HUES6 (cell line): ENCODE results near the gene TUG1.

ENCODE experiments used
- H3K27ac ChIP-seq: 2 replicates; pipeline ENCODE4 v1.7.0; 2013; ENCODE audit warnings: low read depth, mild to moderate bottlenecking, low read length, inconsistent platforms
- H3K27me3 ChIP-seq: 2 replicates; pipeline ENCODE4 v1.6.1; 2013; ENCODE audit warnings: low read length; ENCODE audit not compliant: control insufficient read depth, insufficient read depth
- H3K36me3 ChIP-seq: 2 replicates; pipeline ENCODE4 v1.6.1; 2013; ENCODE audit warnings: low read length; ENCODE audit not compliant: control insufficient read depth, insufficient read depth
- H3K4me1 ChIP-seq: 2 replicates; pipeline ENCODE4 v1.6.1; 2013; ENCODE audit warnings: low read length; ENCODE audit not compliant: control insufficient read depth, insufficient read depth
- H3K4me3 ChIP-seq: 2 replicates; pipeline ENCODE4 v1.5.1; 2013; ENCODE audit warnings: low read depth, low read length
- H3K9ac ChIP-seq: one replicate; pipeline ENCODE4 v1.6.1; 2013; ENCODE audit warnings: mild to moderate bottlenecking, low read length
- H3K9me3 ChIP-seq: 2 replicates; pipeline ENCODE4 v1.6.1; 2013; ENCODE audit warnings: low read depth, low read length; ENCODE audit not compliant: control insufficient read depth, insufficient read depth

The TUG1 gene

DNA sequence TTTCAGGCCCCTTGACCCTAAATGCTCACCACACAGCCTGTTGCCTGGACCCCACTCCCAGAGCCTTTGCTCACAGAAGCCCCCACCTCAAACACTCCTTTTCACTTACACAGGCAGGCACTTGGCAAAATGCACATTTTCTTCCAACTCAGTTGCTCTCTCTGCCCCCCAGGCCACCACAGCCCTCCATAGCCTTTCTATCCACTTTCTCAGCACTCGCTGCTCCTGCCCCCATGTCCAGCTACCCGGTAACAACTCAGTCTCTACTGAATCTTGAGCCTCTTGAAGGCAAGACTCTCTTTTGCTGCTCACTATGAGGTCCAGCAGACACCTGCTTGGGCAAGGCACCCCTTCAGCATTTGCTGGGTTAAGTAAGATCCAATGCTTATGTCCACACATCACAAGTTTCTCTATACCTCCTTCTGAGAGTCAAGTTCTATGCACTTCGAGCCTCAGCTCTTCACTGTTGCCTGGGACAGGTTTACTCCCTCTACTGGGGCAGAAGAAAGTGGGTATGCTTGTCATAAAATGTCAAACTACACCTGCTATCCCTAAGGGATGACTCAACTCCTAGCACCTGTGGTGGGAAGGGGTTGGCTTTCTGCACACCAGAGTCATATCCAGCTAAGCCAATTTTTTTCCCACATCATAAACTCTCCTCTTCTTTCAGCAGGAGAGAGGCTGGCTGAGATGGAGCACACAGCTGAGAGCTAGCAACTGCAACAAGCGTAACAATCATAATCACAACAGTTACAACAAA lies 37.3 kb upstream of the TUG1 start:
- Histone ChIP-seq H3K9me3 (no peaks in the 10 kb centered on the region), H3K27me3 (no peaks in the 10 kb centered on the region), H3K4me1 (no peaks in the 10 kb centered on the region), H3K4me3 (no peak overlapping the region), H3K27ac (no peak overlapping the region), H3K36me3 (peaks cover 96% of the 10 kb centered on the region), H3K9ac (no peak overlapping the region)

DNA sequence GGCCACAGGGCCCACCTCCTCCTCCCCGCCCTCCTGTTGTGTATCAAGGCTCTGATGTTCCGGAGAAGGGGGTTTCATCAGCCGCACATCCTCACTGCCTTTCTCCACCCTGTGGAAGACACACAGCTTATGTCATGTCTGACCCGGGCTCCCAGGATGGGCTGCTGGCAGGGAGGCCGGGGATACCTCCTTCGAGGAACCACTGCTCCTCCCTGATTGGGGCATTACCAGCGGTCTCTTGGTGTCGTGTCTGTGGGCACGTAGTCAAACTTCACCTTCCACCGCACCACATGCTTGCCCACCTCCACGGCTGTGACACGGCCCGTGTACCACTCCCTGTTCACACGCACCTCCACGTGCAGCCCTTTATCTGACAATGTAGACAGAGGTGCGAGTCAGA lies 36.4 kb upstream of the TUG1 start:
- H3K4me3 ChIP-seq: no peak overlapping the region
- H3K9me3 ChIP-seq: no peaks in the 10 kb centered on the region
- no peaks in the 10 kb centered on the region for H3K4me1 ChIP-seq
- no peak overlapping the region for H3K27ac ChIP-seq
- peaks cover 96% of the 10 kb centered on the region for H3K36me3 ChIP-seq
- no peaks in the 10 kb centered on the region for H3K27me3 ChIP-seq
- H3K9ac ChIP-seq: no peak overlapping the region

DNA sequence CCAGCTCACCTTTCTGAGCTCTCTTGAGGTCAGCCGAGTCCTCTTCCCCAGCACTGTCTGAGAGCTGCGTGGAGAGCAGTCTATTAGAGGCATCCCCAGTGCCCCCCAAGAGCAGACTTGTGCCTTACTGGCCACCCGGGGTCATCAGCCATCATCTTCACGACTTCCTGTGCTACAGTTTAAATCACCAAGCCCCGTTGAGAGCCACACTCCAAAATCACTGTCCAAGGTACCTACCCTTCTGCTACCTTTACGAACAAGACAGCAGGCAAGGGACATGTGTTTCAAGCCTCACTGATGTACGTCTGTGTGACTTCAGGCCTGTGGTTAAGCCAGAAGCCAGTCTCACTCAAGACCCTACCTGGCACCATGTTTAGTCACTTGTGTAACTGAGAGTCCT lies 35.6 kb upstream of the TUG1 start:
- no peak overlapping the region for H3K27ac ChIP-seq
- H3K36me3 ChIP-seq: peaks cover 95% of the 10 kb centered on the region
- no peaks in the 10 kb centered on the region for H3K9me3 ChIP-seq
- no peaks in the 10 kb centered on the region for H3K27me3 ChIP-seq
- H3K4me3 ChIP-seq: no peak overlapping the region
- H3K9ac ChIP-seq: no peak overlapping the region
- no peaks in the 10 kb centered on the region for H3K4me1 ChIP-seq

DNA sequence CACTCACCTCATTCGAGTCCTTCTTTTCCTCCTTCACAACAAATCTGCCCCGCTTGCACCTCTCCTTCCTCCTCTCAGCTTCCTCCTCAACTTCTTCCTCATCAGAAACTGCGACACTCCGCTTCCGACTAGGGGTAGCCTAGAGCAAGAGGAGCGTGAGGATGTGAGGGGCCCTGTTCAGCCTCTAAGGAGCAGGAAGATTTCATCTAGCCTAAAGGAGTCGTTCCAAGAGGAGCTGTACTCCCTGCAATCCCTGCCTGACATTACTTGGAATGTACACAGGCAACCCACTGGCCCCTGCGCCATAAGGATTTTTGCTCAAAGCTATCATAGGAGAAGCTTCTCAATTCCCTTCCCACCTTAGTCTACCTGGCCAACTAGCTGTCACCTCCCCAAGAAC lies 35.0 kb upstream of the TUG1 start:
- no peaks in the 10 kb centered on the region for H3K9me3 ChIP-seq
- no peak overlapping the region for H3K9ac ChIP-seq
- peaks cover 93% of the 10 kb centered on the region for H3K36me3 ChIP-seq
- no peak overlapping the region for H3K4me3 ChIP-seq
- H3K4me1 ChIP-seq: no peaks in the 10 kb centered on the region
- no peaks in the 10 kb centered on the region for H3K27me3 ChIP-seq
- H3K27ac ChIP-seq: no peak overlapping the region

DNA sequence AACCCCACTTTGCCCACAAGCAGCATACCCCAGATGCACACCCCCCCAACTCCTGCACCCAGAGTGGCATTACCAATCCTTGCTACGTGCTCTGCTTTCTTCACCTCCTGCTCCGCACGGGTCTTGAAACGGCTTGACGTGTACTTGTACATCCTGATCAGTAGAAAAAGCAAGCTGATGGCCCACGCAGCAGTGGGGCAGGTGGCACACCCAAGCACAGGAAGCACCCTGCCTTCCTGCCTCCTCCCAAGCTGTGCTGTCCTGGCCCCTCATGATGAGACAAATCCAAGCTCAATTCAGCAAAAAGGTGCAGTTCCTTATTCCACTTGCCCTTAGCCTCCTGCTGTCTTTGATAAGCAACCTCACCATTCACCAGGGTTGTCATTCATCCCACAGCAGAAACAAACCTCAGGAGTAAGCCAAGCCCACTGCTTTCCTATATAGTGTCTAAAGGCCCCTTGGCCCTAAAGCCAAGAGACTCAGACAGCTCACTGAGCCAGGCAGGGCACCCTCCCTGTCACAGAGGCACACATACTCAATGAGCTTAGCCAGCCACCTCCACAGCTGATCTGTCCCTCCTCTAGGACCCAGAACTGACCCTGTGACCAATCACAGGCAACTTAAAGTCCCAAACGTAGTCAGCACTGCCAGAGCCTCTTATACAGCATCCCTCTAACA lies 28.2 kb upstream of the TUG1 start:
- Histone ChIP-seq H3K4me1 (no peaks in the 10 kb centered on the region), H3K27me3 (no peaks in the 10 kb centered on the region), H3K4me3 (no peak overlapping the region), H3K9me3 (no peaks in the 10 kb centered on the region), H3K27ac (no peak overlapping the region), H3K9ac (no peak overlapping the region), H3K36me3 (peaks cover 97% of the 10 kb centered on the region)

DNA sequence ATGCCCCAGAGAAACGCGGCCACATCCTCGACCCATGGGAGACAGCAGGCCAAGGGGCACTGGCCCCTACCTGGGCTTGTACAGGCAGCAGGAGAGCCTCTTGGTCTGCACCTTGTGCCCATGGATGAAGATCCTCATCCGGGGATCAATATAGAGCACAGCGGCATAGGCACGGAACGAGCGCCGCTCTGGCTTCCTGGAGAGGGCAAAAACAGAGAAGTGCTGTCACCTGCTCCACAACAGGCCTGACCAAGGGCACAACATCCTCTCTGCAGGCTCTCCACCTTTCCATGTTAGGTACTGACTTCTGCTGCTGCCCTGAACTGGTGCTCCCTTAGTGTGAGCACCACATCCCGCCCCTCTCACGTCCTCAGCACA lies 27.7 kb upstream of the TUG1 start:
- Histone ChIP-seq H3K4me1 (no peaks in the 10 kb centered on the region), H3K9ac (no peak overlapping the region), H3K9me3 (no peaks in the 10 kb centered on the region), H3K36me3 (peaks cover 97% of the 10 kb centered on the region), H3K4me3 (no peak overlapping the region), H3K27ac (no peak overlapping the region), H3K27me3 (no peaks in the 10 kb centered on the region)

DNA sequence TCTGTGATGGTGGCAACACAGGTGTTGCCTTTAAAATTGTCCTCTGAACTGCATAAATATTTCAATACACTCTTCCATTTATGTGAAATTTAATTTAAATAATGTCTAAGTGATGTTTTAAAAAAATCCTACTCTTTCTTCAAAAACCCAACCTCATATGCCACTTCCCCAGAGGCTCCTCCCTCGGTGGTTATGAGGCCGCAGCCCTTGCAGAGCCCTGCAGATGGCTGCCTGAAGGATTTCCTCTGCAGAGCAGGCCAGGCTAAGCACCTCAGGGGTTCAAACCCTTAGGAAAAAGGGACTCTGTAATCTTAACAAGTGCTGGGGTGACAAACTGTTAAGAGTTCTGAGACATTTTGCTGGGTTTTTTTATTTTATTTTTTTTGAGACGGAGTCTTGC lies 25.7 kb upstream of the TUG1 start:
- H3K27ac ChIP-seq: no peak overlapping the region; the same call in 1 of the 2 replicates
- no peak overlapping the region for H3K9ac ChIP-seq
- H3K4me1 ChIP-seq: no peaks in the 10 kb centered on the region; the same call in 1 of the 2 replicates
- H3K9me3 ChIP-seq: no peaks in the 10 kb centered on the region
- H3K36me3 ChIP-seq: peaks cover 97% of the 10 kb centered on the region
- no peaks in the 10 kb centered on the region for H3K27me3 ChIP-seq
- no peak overlapping the region for H3K4me3 ChIP-seq

DNA sequence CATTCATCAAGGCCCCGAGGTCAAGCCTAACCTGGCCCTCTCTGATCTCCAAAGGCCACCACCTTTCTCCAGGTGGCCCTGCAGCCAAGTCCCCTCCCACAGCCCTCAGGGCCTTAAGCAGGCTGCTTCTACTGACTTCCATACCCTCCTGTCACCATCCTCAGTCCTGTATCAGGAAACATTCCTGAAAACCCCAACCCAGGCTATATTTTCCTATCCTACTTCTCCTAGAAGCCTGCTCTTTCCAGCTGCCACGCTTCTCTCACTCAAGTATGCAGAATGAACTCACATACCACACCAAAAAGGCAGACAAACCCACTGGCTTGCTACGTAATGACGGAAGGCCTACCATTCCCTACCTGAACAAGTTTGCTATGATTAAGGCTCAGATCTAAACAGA lies 24.1 kb upstream of the TUG1 start:
- H3K9me3 ChIP-seq: no peaks in the 10 kb centered on the region
- H3K36me3 ChIP-seq: peaks cover 100% of the 10 kb centered on the region
- no peaks in the 10 kb centered on the region for H3K27me3 ChIP-seq
- no peak overlapping the region for H3K27ac ChIP-seq
- no peak overlapping the region for H3K4me3 ChIP-seq
- no peak overlapping the region for H3K9ac ChIP-seq
- H3K4me1 ChIP-seq: no peaks in the 10 kb centered on the region; the same call in 1 of the 2 replicates

DNA sequence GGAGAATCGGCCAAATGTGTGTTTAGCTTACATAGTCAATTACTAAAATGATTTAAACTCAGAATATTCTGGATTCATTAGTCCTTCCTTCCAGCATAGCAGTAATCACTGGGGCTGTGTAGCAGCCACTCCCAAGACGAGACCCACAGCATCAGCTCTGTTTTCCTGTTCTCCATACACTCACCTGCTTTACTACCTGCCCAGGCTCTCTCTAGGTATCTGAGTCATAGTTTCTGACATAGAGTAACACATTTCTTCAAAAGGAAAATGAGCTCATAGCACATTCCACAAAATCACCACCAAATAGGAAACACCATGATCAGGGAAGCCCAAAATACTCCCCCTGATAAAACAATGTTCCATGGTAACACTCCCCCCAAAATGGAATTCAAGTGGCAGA lies 23.4 kb upstream of the TUG1 start:
- H3K9me3 ChIP-seq: no peaks in the 10 kb centered on the region
- no peak overlapping the region for H3K9ac ChIP-seq
- H3K4me3 ChIP-seq: no peak overlapping the region
- H3K36me3 ChIP-seq: peaks cover 100% of the 10 kb centered on the region
- no peaks in the 10 kb centered on the region for H3K27me3 ChIP-seq
- H3K4me1 ChIP-seq: no peaks in the 10 kb centered on the region; the same call in 1 of the 2 replicates
- H3K27ac ChIP-seq: no peak overlapping the region

DNA sequence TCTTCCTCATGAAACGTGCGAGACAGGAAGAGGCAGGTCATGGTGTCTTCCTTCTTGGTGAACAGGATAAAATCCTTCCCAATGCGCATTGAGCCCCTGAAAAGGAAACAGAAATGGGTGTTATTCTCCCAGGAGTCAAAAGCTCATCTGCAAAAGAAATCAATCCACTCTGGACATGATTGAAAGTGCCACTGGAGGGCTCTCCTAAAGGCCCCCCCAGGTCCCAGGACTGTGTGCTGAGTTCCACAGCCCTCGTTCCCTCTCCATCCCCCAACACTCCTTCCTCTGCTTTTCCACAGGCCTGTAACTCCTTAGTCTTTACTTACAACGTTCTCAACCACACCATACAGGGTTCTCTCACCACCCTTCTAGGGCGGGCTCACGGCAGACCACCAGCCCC lies 22.7 kb upstream of the TUG1 start:
- Histone ChIP-seq H3K27ac (no peak overlapping the region), H3K36me3 (peaks cover 100% of the 10 kb centered on the region), H3K4me1 (no peaks in the 10 kb centered on the region; the same call in 1 of the 2 replicates), H3K27me3 (no peaks in the 10 kb centered on the region), H3K4me3 (no peak overlapping the region), H3K9ac (no peak overlapping the region), H3K9me3 (no peaks in the 10 kb centered on the region)

DNA sequence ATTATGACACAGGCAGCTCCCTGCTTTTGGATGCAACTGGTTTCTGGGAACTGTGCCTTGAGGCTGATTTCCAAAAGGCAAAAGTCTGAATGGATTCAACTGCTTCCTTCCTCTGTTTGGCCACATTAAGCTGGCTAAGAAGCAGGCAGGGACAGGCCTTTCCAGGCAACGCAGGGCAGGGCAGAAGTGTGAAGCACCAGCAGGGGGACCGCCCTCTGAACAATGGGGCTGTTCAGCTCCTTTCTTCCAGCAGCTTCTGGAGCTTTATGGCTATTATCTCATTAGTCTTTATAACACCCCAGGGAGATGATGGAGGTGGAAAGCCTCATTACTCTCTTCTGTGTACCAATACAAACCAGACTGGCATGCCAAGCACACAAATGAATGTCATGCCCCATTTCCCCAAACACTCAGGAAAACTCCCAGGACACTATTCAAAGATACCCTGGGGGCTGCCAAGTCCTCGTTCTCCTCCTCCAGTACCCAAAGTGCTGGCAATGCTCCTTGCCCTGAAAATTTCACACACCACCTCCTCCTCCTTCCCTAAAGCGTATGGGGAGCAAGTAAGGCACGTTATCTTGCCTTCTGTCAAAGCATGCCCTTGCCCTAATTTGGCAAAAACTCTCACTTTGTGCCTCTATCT lies 21.8 kb upstream of the TUG1 start:
- no peaks in the 10 kb centered on the region for H3K27me3 ChIP-seq
- no peak overlapping the region for H3K4me3 ChIP-seq
- no peak overlapping the region for H3K27ac ChIP-seq
- no peak overlapping the region for H3K9ac ChIP-seq
- peaks cover 98% of the 10 kb centered on the region for H3K36me3 ChIP-seq
- H3K4me1 ChIP-seq: no peaks in the 10 kb centered on the region; the same call in 1 of the 2 replicates
- no peaks in the 10 kb centered on the region for H3K9me3 ChIP-seq
